GM11168 (cell line): Measurements from ENCODE around the gene TBPL1.

Experiments used
- in situ Hi-C: fragments of 300-500 bp; cut with MboI; formaldehyde crosslinking; loops from one replicate; pipeline ENCODE4 v1.12.0; 2022; ENCODE audit warnings: low sequenced_read_pairs; ENCODE audit not compliant: unreplicated experiment

Gene TBPL1

DNA sequence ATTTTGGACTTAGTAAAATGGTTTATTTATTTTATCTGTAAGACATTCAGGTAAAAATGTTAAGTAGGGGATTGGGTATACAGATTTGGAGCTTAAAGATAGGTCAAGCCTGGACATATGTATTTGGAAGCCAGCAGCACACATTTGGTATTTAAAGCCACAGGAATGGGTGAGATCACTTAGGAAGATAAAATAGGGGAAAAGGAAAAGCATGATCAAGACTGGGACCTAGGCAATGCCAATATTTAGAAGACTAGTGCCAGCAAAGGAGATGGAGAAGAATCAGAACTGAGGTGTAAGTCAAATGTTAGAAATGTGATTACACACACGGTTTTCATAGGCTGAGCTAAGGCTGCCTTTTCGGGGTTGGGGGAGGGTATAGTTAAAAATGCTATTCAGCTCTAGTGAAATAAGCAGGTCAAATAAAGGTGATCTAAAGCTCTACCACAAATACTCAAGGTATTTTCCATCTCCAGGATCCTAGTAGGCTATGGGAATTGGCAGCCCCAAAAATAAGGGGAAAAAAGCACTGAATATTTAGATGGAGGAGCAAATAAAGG lies 78.8 kb downstream of the TBPL1 start:
- in situ Hi-C loops, result no loop called here

DNA sequence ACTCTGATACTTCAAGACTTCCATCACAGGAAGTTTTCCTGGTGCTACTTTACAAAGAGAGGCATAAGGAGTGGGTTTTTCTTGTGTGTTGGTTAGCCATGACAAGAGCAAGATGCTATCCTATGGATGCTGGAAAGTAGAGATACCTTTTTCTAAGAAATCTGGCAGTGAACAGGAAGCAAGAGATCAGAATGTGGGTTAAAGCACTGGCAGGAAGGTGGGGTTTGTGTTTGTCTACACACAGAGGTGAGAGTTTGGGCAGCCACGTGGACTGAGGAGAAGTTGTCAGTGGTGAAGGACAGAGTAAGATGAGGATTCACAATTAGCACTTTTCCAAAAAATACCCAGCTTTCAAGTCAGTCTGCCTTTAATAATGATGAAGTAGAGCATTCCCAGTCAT lies 81.5 kb downstream of the TBPL1 start:
- in situ Hi-C loops, result no loop called here

DNA sequence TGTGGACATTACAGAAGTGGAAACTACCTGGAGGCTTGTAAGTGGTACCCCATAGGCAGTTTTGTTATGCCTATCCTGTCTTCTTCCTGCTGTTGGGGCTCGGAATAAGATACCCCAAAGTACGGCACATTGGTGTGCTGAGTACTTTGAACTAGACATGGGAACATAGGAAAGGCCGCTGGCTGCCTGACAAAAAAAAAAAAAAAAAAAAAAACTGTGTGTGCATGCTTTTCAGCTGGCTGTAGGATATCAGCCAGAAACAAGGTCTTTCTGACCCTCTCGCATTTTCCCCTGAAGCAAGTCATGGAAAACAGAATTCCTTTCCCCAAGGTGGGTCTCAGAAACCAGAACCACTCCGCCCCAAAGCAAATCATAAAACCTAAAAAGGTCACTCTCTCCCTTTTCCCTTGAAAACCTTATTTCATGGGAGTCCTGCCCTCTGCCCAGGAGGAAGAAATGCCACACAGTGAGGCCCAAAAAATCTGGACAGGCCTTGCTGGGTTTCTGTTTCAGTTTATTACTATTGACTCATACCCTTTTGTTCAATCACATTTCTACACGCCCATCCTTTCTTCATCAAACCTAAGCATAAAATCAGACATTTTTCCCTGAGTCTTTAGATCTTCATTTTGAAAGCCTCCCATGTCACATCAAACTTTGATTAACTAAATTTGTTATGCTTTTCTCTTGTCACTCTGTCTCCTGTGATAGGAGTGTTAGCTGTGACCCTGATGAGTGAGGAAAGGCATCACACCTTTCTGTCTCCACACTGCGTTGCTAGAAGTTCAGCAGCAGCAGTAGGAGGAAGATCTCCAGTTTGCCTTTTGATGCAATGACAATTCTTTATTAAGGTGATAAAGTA lies 82.2 kb downstream of the TBPL1 start:
- in situ Hi-C loops, result no loop called here

DNA sequence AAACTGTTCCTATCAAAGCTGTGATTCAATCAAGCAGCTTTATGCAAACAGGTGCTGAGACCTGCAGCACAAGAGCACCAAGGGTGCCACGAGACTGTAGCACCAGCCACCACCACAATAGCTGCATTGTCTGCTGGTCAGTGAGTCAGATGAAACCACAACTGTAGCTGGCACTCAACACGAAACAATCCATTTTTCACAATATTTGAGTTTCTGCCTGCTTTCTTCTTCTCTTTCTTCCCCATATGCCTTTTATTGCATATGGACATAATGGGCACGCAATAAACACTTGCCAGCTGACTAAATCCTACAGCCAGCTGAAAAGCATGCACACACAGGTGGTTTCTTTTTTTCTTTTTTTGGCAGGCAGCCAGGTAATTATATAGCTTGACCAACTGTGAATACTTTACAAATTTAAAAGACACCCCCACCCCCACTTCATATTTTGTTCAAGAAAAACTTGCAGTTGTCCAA lies 82.8 kb downstream of the TBPL1 start:
- in situ Hi-C loops, result no loop called here

DNA sequence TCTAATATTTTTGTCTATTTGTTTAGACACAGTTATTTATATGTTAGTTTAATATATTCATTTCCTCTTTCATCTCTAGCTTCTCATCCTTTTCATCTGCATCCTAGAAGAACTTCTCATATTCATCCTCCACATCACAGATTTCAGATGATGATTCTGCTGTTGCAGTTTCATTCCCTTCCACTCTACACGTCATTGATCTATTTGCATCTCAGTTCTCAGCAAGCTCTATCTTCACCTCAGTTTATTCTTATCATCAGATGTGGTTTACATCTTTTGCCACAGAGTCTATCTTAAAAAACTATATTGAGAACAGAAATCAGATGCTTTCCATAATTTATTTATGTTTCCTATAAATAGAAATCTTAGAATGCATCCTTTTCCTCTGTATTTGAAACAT lies 86.1 kb downstream of the TBPL1 start:
- in situ Hi-C loops, result no loop called here
